Loucy (cell line): ENCODE results near the gene MMP13.

ENCODE experiments used
- EZH2phosphoT487 ChIP-seq: fragments of 200-600 bp; IDR thresholded peaks from 2 replicates; pipeline ENCODE4 v1.6.1; 2018; ENCODE audit warnings: antibody characterized with exemption, mild to moderate bottlenecking, moderate library complexity, borderline replicate concordance
- TF ChIP-seq, protein P1 (sequence below): fragments of 200-600 bp; sonication (generic); conservative IDR thresholded peaks from 2 replicates; pipeline ENCODE4 v1.5.1; 2014; ENCODE audit warnings: mild to moderate bottlenecking, antibody characterized with exemption, low read length

DNA sequence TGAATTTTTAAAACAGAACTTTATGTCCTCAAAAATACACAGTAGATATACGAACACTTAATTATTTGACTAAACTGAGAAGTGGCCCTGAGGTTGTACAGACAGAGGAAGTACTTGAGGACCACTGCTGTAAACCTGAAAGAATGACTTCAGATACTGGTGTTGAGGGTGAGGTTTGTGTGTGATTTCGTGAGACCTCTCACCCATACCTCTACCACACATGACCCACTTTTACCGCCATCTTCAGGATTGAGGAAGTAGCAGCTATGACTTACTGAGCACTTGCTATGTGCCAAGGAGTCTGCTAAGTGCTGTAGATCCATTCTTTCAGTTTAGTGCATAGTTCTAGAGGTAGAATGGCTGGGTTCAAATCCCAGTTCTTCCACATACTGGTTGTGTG is 21.9 kb downstream of the MMP13 start:
- TF ChIP-seq, protein P1, sequence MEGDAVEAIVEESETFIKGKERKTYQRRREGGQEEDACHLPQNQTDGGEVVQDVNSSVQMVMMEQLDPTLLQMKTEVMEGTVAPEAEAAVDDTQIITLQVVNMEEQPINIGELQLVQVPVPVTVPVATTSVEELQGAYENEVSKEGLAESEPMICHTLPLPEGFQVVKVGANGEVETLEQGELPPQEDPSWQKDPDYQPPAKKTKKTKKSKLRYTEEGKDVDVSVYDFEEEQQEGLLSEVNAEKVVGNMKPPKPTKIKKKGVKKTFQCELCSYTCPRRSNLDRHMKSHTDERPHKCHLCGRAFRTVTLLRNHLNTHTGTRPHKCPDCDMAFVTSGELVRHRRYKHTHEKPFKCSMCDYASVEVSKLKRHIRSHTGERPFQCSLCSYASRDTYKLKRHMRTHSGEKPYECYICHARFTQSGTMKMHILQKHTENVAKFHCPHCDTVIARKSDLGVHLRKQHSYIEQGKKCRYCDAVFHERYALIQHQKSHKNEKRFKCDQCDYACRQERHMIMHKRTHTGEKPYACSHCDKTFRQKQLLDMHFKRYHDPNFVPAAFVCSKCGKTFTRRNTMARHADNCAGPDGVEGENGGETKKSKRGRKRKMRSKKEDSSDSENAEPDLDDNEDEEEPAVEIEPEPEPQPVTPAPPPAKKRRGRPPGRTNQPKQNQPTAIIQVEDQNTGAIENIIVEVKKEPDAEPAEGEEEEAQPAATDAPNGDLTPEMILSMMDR: no peak
- TF ChIP-seq EZH2phosphoT487: no peak
